HepG2 (cell line): ENCODE data around the gene RAPGEF5. TPM values are rescaled to one million over a fixed set of nuclear protein-coding genes. Genes with fewer than 3 reads are reported as not detected.

Experiments
- ADNP ChIP-seq: sonication (generic); formaldehyde crosslinking; IDR thresholded peaks from 2 replicates; pipeline ENCODE4 v1.4.0; 2020; ENCODE audit warnings: missing genetic modification reagents
- FLYWCH1 ChIP-seq: sonication (generic); formaldehyde crosslinking; IDR thresholded peaks from 2 replicates; pipeline ENCODE4 v1.8.1; 2023; ENCODE audit warnings: mild to moderate bottlenecking, missing genetic modification reagents
- HMG20B ChIP-seq: conservative IDR thresholded peaks from 2 replicates; pipeline ENCODE4 v1.6.1; 2016; ENCODE audit warnings: missing genetic modification reagents, missing compliant biosample characterization
- RCOR2 ChIP-seq: IDR thresholded peaks from 2 replicates; pipeline ENCODE4 v1.6.1; 2016; ENCODE audit warnings: missing biosample characterization, missing genetic modification reagents
- SMAD9 ChIP-seq: sonication (generic); formaldehyde crosslinking; IDR thresholded peaks from 2 replicates; pipeline ENCODE4 v1.5.1; 2020; ENCODE audit warnings: mild to moderate bottlenecking, missing genetic modification reagents
- U2AF2 ChIP-seq: fragments of 200-400 bp; formaldehyde crosslinking; IDR thresholded peaks from 2 replicates; pipeline ENCODE4 v1.6.1; 2017; ENCODE audit warnings: low read depth, mild to moderate bottlenecking, low read length
- ZC3H4 ChIP-seq: sonication (generic); formaldehyde crosslinking; IDR thresholded peaks from 2 replicates; pipeline ENCODE4 v1.4.0; 2020; ENCODE audit warnings: missing genetic modification reagents, borderline replicate concordance
- ZNF572 ChIP-seq: sonication (generic); formaldehyde crosslinking; IDR thresholded peaks from 2 replicates; pipeline ENCODE4 v1.5.1; 2020; ENCODE audit warnings: mild to moderate bottlenecking, missing genetic modification reagents
- ZNF850 ChIP-seq: sonication (generic); formaldehyde crosslinking; conservative IDR thresholded peaks from 2 replicates; pipeline ENCODE4 v1.9.0; 2021; ENCODE audit warnings: mild to moderate bottlenecking, missing genetic modification reagents
- polyA plus RNA-seq, 8 experiments: library from polyadenylated mRNA; depleted of rRNA in 3 of 8; stranded (reverse) in 7 of 8; unstranded in 1 of 8; fragments of >200 nt; fragmentation: Illumina TruSeq in 4 of 8; extraction: Trizol in 4 of 8; gene quantifications; 2 replicates each; pipeline versions ENCODE4 v1.2.1 to v1.2.3, GENCODE V29; 2011 to 2016; ENCODE audit warnings: low read depth in 4 of 8, missing spikeins in 1 of 8, mixed read lengths in 1 of 8; ENCODE audit not compliant: insufficient read depth in 1 of 8
- total RNA-seq, 5 experiments: library from RNA; depleted of rRNA; stranded (reverse); fragments of >200 nt; fragmentation: Illumina TruSeq; extraction: Trizol; gene quantifications; 2 replicates each; pipeline ENCODE4 v1.2.3, GENCODE V29; 2016; ENCODE audit warnings: low read depth in 1 of 5
- TF ChIP-seq, protein P1 (sequence below): sonication (generic); formaldehyde crosslinking; IDR thresholded peaks from 2 replicates; pipeline ENCODE4 v1.5.0; 2020; ENCODE audit warnings: mild to moderate bottlenecking, missing genetic modification reagents, borderline replicate concordance
- TF ChIP-seq, protein P2 (sequence below): sonication (generic); formaldehyde crosslinking; IDR thresholded peaks from 2 replicates; pipeline ENCODE4 v1.5.0; 2020; ENCODE audit warnings: mild to moderate bottlenecking, missing genetic modification reagents
- TF ChIP-seq, protein P3 (sequence below): sonication (generic); formaldehyde crosslinking; IDR thresholded peaks from 2 replicates; pipeline ENCODE4 v1.4.0; 2020; ENCODE audit warnings: missing genetic modification reagents, borderline replicate concordance
- TF ChIP-seq, protein P4 (sequence below): sonication (generic); formaldehyde crosslinking; IDR thresholded peaks from 2 replicates; pipeline ENCODE4 v1.5.0; 2020; ENCODE audit warnings: mild to moderate bottlenecking, missing genetic modification reagents, moderate library complexity

Gene RAPGEF5
- total and polyA plus RNA-seq, 2 of the 13 experiments (the other 11 are each of a cell fraction or from before 2014, with no cell fraction given): 17.1 to 23.4 TPM

DNA sequence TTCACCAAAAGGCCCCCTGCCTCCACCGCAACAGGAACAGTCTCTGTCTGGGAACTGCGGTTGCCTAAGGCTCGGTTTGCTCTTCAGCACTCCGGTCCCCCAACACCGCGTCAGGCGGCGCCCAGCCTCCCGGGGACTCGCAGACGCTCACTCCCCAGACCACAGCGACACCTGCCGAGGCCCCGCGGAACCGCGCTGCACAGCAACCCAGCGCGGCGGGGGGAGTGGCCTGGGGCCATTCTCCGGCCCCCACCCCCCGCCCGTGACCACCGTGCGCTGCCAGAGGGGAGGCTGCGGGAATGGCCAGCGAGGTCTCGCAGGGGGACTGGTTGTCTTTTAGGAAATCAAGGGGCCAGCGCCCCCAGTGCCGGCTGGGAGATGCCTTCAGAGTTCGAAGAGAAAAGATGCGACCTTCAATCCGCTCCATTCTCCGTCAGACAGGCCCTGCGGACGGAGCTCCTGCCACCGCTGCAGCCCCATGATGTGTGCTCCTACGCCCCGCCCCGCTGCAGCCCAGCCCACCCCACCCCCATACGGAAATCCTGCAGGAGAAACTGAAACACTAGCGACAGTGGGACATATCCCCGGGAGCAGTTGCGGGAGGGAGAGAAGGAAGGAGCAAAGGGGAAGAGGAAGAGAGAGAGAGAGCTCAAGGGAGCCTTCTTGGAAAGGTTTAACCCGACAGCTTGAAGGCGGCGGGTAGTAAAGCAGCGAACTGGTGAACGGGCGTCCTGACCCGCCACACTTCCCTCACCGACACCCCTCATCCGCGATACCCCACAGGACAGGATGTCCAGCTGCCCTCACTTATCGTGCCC, 273.9 kb downstream of the RAPGEF5 start (continued):
- TF ChIP-seq, protein P1, sequence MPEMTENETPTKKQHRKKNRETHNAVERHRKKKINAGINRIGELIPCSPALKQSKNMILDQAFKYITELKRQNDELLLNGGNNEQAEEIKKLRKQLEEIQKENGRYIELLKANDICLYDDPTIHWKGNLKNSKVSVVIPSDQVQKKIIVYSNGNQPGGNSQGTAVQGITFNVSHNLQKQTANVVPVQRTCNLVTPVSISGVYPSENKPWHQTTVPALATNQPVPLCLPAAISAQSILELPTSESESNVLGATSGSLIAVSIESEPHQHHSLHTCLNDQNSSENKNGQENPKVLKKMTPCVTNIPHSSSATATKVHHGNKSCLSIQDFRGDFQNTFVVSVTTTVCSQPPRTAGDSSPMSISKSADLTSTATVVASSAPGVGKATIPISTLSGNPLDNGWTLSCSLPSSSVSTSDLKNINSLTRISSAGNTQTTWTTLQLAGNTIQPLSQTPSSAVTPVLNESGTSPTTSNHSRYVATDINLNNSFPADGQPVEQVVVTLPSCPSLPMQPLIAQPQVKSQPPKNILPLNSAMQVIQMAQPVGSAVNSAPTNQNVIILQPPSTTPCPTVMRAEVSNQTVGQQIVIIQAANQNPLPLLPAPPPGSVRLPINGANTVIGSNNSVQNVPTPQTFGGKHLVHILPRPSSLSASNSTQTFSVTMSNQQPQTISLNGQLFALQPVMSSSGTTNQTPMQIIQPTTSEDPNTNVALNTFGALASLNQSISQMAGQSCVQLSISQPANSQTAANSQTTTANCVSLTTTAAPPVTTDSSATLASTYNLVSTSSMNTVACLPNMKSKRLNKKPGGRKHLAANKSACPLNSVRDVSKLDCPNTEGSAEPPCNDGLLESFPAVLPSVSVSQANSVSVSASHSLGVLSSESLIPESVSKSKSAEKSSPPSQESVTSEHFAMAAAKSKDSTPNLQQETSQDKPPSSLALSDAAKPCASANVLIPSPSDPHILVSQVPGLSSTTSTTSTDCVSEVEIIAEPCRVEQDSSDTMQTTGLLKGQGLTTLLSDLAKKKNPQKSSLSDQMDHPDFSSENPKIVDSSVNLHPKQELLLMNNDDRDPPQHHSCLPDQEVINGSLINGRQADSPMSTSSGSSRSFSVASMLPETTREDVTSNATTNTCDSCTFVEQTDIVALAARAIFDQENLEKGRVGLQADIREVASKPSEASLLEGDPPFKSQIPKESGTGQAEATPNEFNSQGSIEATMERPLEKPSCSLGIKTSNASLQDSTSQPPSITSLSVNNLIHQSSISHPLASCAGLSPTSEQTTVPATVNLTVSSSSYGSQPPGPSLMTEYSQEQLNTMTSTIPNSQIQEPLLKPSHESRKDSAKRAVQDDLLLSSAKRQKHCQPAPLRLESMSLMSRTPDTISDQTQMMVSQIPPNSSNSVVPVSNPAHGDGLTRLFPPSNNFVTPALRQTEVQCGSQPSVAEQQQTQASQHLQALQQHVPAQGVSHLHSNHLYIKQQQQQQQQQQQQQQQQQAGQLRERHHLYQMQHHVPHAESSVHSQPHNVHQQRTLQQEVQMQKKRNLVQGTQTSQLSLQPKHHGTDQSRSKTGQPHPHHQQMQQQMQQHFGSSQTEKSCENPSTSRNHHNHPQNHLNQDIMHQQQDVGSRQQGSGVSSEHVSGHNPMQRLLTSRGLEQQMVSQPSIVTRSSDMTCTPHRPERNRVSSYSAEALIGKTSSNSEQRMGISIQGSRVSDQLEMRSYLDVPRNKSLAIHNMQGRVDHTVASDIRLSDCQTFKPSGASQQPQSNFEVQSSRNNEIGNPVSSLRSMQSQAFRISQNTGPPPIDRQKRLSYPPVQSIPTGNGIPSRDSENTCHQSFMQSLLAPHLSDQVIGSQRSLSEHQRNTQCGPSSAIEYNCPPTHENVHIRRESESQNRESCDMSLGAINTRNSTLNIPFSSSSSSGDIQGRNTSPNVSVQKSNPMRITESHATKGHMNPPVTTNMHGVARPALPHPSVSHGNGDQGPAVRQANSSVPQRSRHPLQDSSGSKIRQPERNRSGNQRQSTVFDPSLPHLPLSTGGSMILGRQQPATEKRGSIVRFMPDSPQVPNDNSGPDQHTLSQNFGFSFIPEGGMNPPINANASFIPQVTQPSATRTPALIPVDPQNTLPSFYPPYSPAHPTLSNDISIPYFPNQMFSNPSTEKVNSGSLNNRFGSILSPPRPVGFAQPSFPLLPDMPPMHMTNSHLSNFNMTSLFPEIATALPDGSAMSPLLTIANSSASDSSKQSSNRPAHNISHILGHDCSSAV (CRISPR knock-in tag): no peak
- TF ChIP-seq U2AF2 (no peak), RCOR2 (CRISPR knock-in tag) (no peak), ADNP (CRISPR knock-in tag) (no peak), ZNF572 (CRISPR knock-in tag) (no peak), SMAD9 (CRISPR knock-in tag) (no peak), ZNF850 (CRISPR knock-in tag) (no peak), HMG20B (CRISPR knock-in tag) (no peak), FLYWCH1 (CRISPR knock-in tag) (no peak), ZC3H4 (no peak)
- TF ChIP-seq, protein P2, sequence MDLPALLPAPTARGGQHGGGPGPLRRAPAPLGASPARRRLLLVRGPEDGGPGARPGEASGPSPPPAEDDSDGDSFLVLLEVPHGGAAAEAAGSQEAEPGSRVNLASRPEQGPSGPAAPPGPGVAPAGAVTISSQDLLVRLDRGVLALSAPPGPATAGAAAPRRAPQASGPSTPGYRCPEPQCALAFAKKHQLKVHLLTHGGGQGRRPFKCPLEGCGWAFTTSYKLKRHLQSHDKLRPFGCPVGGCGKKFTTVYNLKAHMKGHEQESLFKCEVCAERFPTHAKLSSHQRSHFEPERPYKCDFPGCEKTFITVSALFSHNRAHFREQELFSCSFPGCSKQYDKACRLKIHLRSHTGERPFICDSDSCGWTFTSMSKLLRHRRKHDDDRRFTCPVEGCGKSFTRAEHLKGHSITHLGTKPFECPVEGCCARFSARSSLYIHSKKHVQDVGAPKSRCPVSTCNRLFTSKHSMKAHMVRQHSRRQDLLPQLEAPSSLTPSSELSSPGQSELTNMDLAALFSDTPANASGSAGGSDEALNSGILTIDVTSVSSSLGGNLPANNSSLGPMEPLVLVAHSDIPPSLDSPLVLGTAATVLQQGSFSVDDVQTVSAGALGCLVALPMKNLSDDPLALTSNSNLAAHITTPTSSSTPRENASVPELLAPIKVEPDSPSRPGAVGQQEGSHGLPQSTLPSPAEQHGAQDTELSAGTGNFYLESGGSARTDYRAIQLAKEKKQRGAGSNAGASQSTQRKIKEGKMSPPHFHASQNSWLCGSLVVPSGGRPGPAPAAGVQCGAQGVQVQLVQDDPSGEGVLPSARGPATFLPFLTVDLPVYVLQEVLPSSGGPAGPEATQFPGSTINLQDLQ (CRISPR knock-in tag): no peak
- TF ChIP-seq, protein P3, sequence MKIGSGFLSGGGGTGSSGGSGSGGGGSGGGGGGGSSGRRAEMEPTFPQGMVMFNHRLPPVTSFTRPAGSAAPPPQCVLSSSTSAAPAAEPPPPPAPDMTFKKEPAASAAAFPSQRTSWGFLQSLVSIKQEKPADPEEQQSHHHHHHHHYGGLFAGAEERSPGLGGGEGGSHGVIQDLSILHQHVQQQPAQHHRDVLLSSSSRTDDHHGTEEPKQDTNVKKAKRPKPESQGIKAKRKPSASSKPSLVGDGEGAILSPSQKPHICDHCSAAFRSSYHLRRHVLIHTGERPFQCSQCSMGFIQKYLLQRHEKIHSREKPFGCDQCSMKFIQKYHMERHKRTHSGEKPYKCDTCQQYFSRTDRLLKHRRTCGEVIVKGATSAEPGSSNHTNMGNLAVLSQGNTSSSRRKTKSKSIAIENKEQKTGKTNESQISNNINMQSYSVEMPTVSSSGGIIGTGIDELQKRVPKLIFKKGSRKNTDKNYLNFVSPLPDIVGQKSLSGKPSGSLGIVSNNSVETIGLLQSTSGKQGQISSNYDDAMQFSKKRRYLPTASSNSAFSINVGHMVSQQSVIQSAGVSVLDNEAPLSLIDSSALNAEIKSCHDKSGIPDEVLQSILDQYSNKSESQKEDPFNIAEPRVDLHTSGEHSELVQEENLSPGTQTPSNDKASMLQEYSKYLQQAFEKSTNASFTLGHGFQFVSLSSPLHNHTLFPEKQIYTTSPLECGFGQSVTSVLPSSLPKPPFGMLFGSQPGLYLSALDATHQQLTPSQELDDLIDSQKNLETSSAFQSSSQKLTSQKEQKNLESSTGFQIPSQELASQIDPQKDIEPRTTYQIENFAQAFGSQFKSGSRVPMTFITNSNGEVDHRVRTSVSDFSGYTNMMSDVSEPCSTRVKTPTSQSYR (CRISPR knock-in tag): 0 out of 2 replicates have a peak, but pooled peaks have one; percentile 21
- TF ChIP-seq, protein P4, sequence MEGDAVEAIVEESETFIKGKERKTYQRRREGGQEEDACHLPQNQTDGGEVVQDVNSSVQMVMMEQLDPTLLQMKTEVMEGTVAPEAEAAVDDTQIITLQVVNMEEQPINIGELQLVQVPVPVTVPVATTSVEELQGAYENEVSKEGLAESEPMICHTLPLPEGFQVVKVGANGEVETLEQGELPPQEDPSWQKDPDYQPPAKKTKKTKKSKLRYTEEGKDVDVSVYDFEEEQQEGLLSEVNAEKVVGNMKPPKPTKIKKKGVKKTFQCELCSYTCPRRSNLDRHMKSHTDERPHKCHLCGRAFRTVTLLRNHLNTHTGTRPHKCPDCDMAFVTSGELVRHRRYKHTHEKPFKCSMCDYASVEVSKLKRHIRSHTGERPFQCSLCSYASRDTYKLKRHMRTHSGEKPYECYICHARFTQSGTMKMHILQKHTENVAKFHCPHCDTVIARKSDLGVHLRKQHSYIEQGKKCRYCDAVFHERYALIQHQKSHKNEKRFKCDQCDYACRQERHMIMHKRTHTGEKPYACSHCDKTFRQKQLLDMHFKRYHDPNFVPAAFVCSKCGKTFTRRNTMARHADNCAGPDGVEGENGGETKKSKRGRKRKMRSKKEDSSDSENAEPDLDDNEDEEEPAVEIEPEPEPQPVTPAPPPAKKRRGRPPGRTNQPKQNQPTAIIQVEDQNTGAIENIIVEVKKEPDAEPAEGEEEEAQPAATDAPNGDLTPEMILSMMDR (CRISPR knock-in tag): peak; percentile 96
